H9 (cell line): ENCODE results near the gene CACNA1I. TPM values are rescaled to one million over a fixed set of nuclear protein-coding genes. Genes with fewer than 3 reads are reported as not detected.

ENCODE experiments used
- DNase-seq: peaks from one replicate; pipeline ENCODE4 v3.0.0-alpha.2; 2017
- H2AFZ ChIP-seq: one replicate; pipeline ENCODE4 v1.6.1; 2013; ENCODE audit warnings: mild to moderate bottlenecking, low read length, control low read depth, moderate library complexity
- H2AK5ac ChIP-seq: 2 replicates; pipeline ENCODE4 v1.6.1; 2013; ENCODE audit warnings: low read length, control low read depth, mixed read lengths; ENCODE audit not compliant: insufficient read length
- H2BK120ac ChIP-seq: one replicate; pipeline ENCODE4 v1.6.1; 2013; ENCODE audit warnings: low read depth, mild to moderate bottlenecking, low read length, control low read depth, inconsistent platforms; ENCODE audit not compliant: poor library complexity, severe bottlenecking
- H2BK12ac ChIP-seq: 2 replicates; pipeline ENCODE4 v1.6.1; 2013; ENCODE audit warnings: low read length, control low read depth, mixed read lengths, low read depth; ENCODE audit not compliant: insufficient read length
- H2BK15ac ChIP-seq: 2 replicates; pipeline ENCODE4 v1.6.1; 2013; ENCODE audit warnings: low read depth, low read length, control low read depth
- H2BK20ac ChIP-seq: one replicate; pipeline ENCODE4 v1.6.1; 2013; ENCODE audit warnings: low read depth, mild to moderate bottlenecking, low read length, control low read depth, inconsistent platforms; ENCODE audit not compliant: poor library complexity, severe bottlenecking
- H2BK5ac ChIP-seq: 2 replicates; pipeline ENCODE4 v1.6.1; 2013; ENCODE audit warnings: low read length, control low read depth, mixed read lengths; ENCODE audit not compliant: insufficient read length
- H3K14ac ChIP-seq: 2 replicates; pipeline ENCODE4 v1.6.1; 2013; ENCODE audit warnings: low read length, control low read depth; ENCODE audit not compliant: insufficient read depth
- H3K18ac ChIP-seq: 2 replicates; pipeline ENCODE4 v1.6.1; 2013; ENCODE audit warnings: low read depth, mild to moderate bottlenecking, mixed read lengths, low read length, control low read depth; ENCODE audit not compliant: insufficient read length
- H3K23ac ChIP-seq: 2 replicates; pipeline ENCODE4 v1.6.1; 2013; ENCODE audit warnings: low read length, control low read depth, mixed read lengths, low read depth; ENCODE audit not compliant: insufficient read length
- H3K23me2 ChIP-seq: 2 replicates; pipeline ENCODE4 v1.6.1; 2013; ENCODE audit warnings: low read depth, mild to moderate bottlenecking, mixed read lengths, low read length, control low read depth; ENCODE audit not compliant: insufficient read length, poor library complexity, severe bottlenecking
- H3K27ac ChIP-seq: 2 replicates; pipeline ENCODE4 v1.5.1; 2013; ENCODE audit warnings: low read length, control low read depth, mixed read lengths, low read depth; ENCODE audit not compliant: insufficient read length
- H3K27me3 ChIP-seq: 2 replicates; pipeline ENCODE4 v1.6.1; 2013; ENCODE audit warnings: low read length, control low read depth, inconsistent platforms; ENCODE audit not compliant: insufficient read depth
- H3K4ac ChIP-seq: 2 replicates; pipeline ENCODE4 v1.6.1; 2013; ENCODE audit warnings: low read depth, mild to moderate bottlenecking, control low read depth, inconsistent platforms, low read length, moderate library complexity
- H3K4me1 ChIP-seq: 2 replicates; pipeline ENCODE4 v1.6.1; 2013; ENCODE audit warnings: low read length, control low read depth, inconsistent platforms; ENCODE audit not compliant: insufficient read depth
- H3K4me2 ChIP-seq: 2 replicates; pipeline ENCODE4 v1.6.1; 2013; ENCODE audit warnings: low read length, control low read depth, mixed read lengths; ENCODE audit not compliant: insufficient read length, insufficient read depth
- H3K56ac ChIP-seq: 2 replicates; pipeline ENCODE4 v1.6.1; 2013; ENCODE audit warnings: low read depth, mild to moderate bottlenecking, mixed read lengths, low read length, control low read depth; ENCODE audit not compliant: insufficient read length
- H3K79me1 ChIP-seq: 2 replicates; pipeline ENCODE4 v1.6.1; 2013; ENCODE audit warnings: low read depth, mild to moderate bottlenecking, moderate library complexity, low read length, control low read depth, inconsistent platforms; ENCODE audit not compliant: insufficient read depth, poor library complexity, severe bottlenecking
- H3K79me2 ChIP-seq: 2 replicates; pipeline ENCODE4 v1.6.1; 2013; ENCODE audit warnings: low read length, control low read depth, inconsistent platforms; ENCODE audit not compliant: insufficient read depth
- H3K9ac ChIP-seq: 2 replicates; pipeline ENCODE4 v1.6.1; 2013; ENCODE audit warnings: low read length, control low read depth, mixed read lengths; ENCODE audit not compliant: insufficient read length; ENCODE audit errors: extremely low read depth
- H3K9me3 ChIP-seq: one replicate; pipeline ENCODE4 v1.6.1; 2013; ENCODE audit warnings: low read depth, low read length, inconsistent platforms; ENCODE audit not compliant: control insufficient read depth
- H3T11ph ChIP-seq: one replicate; pipeline ENCODE4 v1.6.1; 2013; ENCODE audit warnings: mild to moderate bottlenecking, low read length, control low read depth, inconsistent platforms
- H4K20me1 ChIP-seq: one replicate; pipeline ENCODE4 v1.6.1; 2013; ENCODE audit not compliant: control insufficient read depth, insufficient read length, insufficient read depth
- H4K5ac ChIP-seq: 2 replicates; pipeline ENCODE4 v1.6.1; 2013; ENCODE audit warnings: low read depth, mild to moderate bottlenecking, mixed read lengths, low read length, control low read depth; ENCODE audit not compliant: insufficient read length
- H4K8ac ChIP-seq: replicated peaks from 2 replicates; pipeline ENCODE4 v1.6.1; 2013; ENCODE audit warnings: low read length, control low read depth, mixed read lengths, low read depth; ENCODE audit not compliant: insufficient read length
- H4K91ac ChIP-seq: 2 replicates; pipeline ENCODE4 v1.6.1; 2013; ENCODE audit warnings: low read depth, mild to moderate bottlenecking, moderate library complexity, mixed read lengths, low read length, control low read depth; ENCODE audit not compliant: insufficient read length
- H3K27ac Mint-ChIP-seq, 3 experiments: 2 replicates in 2 of 3; 3 replicates in 1 of 3; pipeline ENCODE4 v1.8.0; 2020 to 2021; ENCODE audit warnings: mixed read lengths in 3 of 3, mild to moderate bottlenecking in 1 of 3, moderate library complexity in 1 of 3
- H3K27me3 Mint-ChIP-seq: 2 replicates; pipeline ENCODE4 v1.8.0; 2021; ENCODE audit warnings: low read depth, mild to moderate bottlenecking, moderate library complexity, mixed read lengths
- H3K36me3 Mint-ChIP-seq, 3 experiments: 2 replicates in 2 of 3; 3 replicates in 1 of 3; pipeline ENCODE4 v1.8.0; 2020 to 2021; ENCODE audit warnings: low read depth in 3 of 3, mixed read lengths in 3 of 3; ENCODE audit not compliant: insufficient read depth in 1 of 3
- H3K4me1 Mint-ChIP-seq, 2 experiments: 2 replicates each; pipeline ENCODE4 v1.8.0; 2020; ENCODE audit warnings: mixed read lengths in 2 of 2
- H3K4me3 Mint-ChIP-seq, 2 experiments: 2 replicates in 1 of 2; 3 replicates in 1 of 2; pipeline ENCODE4 v1.8.0; 2020 to 2021; ENCODE audit warnings: mild to moderate bottlenecking in 2 of 2, mixed read lengths in 2 of 2, moderate library complexity in 1 of 2
- H3K9me3 Mint-ChIP-seq, 2 experiments: 2 replicates in 1 of 2; 3 replicates in 1 of 2; pipeline ENCODE4 v1.8.0; 2020; ENCODE audit warnings: mild to moderate bottlenecking in 2 of 2, mixed read lengths in 2 of 2, moderate library complexity in 1 of 2
- WGBS: extraction: QIAGEN DNeasy Blood & Tissue Kit; methylation state at CpG from one replicate; pipeline ENCODE4 v1.1.7; 2013; ENCODE audit warnings: missing lambda C conversion rate, low lambda C conversion rate, mixed read lengths; ENCODE audit not compliant: insufficient read length; ENCODE audit errors: extremely low coverage; 5-methylcytosine and 5-hydroxymethylcytosine counted together
- total RNA-seq: library from RNA; stranded (reverse); gene quantifications from 2 replicates; pipeline ENCODE4 v1.2.1, GENCODE V29; 2021
- TF ChIP-seq, protein P1 (sequence below): fragments of 200-600 bp; sonication (generic); conservative IDR thresholded peaks from 3 replicates; pipeline ENCODE4 v1.8.0; 2021; ENCODE audit warnings: antibody characterized with exemption, mild to moderate bottlenecking

Gene CACNA1I
- total RNA-seq, 1 experiment from 2014 or later: 0.50 TPM

DNA sequence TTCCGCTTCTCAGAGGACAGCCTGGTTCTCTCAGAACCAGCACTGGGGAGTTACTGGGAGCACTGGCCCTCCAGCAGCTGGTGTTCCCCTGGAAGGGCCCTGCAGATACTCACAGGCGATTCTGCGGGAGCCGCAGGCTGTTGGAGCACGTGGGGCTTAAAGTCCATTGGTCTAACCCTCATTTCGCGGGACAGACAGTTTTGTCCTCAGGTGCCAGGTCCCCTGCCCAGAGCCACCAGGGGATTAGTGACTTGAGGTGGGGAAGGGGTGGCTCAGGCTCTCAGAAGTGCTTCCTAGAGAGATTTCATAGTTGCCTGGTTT, 53.9 kb downstream of the CACNA1I start:
- no peaks in the 10 kb centered on the region for H3K79me1 ChIP-seq
- H3K4me2 ChIP-seq: no peak overlapping the region
- no peaks in the 10 kb centered on the region for H3K36me3 Mint-ChIP-seq
- no peak overlapping the region for H2BK20ac ChIP-seq
- H3K14ac ChIP-seq: no peak overlapping the region
- no peak for DNase-seq
- no peaks in the 10 kb centered on the region; the same call in 1 of the 2 replicates for H3K27me3 ChIP-seq
- no peak overlapping the region for H4K8ac ChIP-seq
- H3T11ph ChIP-seq: no peak overlapping the region
- 0 out of 2 replicates have a peak, but pooled peaks cover 5% of the 10 kb centered on the region for H3K4me1 ChIP-seq
- no peak overlapping the region for H2AK5ac ChIP-seq
- H2BK5ac ChIP-seq: no peak overlapping the region
- no CpG with 5 or more reads among the region's 7 CpGs for WGBS
- no peak overlapping the region for H3K4me3 Mint-ChIP-seq
- H2AFZ ChIP-seq: no peak overlapping the region
- no peaks in the 10 kb centered on the region for H3K23me2 ChIP-seq
- H4K20me1 ChIP-seq: no peaks in the 10 kb centered on the region
- H2BK15ac ChIP-seq: no peak overlapping the region
- H3K9ac ChIP-seq: no peak overlapping the region
- no peaks in the 10 kb centered on the region for H3K9me3 ChIP-seq
- H3K9me3 Mint-ChIP-seq: no peaks in the 10 kb centered on the region
- no peak overlapping the region for H3K4ac ChIP-seq
- no peak overlapping the region for H2BK12ac ChIP-seq
- no peak overlapping the region for H2BK120ac ChIP-seq
- peaks cover 19 to 28% of the 10 kb centered on the region in 2 experiments for H3K4me1 Mint-ChIP-seq
- no peak overlapping the region for H4K5ac ChIP-seq
- no peak overlapping the region for H3K18ac ChIP-seq
- H3K56ac ChIP-seq: no peak overlapping the region
- no peak overlapping the region for H3K27ac ChIP-seq
- H3K79me2 ChIP-seq: no peaks in the 10 kb centered on the region
- H3K23ac ChIP-seq: no peak overlapping the region
- no peak overlapping the region for H3K27ac Mint-ChIP-seq
- H4K91ac ChIP-seq: no peak overlapping the region
- TF ChIP-seq, protein P1, sequence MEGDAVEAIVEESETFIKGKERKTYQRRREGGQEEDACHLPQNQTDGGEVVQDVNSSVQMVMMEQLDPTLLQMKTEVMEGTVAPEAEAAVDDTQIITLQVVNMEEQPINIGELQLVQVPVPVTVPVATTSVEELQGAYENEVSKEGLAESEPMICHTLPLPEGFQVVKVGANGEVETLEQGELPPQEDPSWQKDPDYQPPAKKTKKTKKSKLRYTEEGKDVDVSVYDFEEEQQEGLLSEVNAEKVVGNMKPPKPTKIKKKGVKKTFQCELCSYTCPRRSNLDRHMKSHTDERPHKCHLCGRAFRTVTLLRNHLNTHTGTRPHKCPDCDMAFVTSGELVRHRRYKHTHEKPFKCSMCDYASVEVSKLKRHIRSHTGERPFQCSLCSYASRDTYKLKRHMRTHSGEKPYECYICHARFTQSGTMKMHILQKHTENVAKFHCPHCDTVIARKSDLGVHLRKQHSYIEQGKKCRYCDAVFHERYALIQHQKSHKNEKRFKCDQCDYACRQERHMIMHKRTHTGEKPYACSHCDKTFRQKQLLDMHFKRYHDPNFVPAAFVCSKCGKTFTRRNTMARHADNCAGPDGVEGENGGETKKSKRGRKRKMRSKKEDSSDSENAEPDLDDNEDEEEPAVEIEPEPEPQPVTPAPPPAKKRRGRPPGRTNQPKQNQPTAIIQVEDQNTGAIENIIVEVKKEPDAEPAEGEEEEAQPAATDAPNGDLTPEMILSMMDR: no peak
- peaks cover 14% of the 10 kb centered on the region for H3K27me3 Mint-ChIP-seq
